Dedifferentiated amniotic fluid mesenchymal stem cell (primary cell): ENCODE results near the gene SPEG.
A peak's percentile ranks its signal among the peaks of the same experiment; 100 is the strongest.

ENCODE experiments used
- DNase-seq: peaks from one replicate; pipeline ENCODE4 v3.0.0-alpha.2; 2016; ENCODE audit errors: extremely low spot score

Gene SPEG

DNA sequence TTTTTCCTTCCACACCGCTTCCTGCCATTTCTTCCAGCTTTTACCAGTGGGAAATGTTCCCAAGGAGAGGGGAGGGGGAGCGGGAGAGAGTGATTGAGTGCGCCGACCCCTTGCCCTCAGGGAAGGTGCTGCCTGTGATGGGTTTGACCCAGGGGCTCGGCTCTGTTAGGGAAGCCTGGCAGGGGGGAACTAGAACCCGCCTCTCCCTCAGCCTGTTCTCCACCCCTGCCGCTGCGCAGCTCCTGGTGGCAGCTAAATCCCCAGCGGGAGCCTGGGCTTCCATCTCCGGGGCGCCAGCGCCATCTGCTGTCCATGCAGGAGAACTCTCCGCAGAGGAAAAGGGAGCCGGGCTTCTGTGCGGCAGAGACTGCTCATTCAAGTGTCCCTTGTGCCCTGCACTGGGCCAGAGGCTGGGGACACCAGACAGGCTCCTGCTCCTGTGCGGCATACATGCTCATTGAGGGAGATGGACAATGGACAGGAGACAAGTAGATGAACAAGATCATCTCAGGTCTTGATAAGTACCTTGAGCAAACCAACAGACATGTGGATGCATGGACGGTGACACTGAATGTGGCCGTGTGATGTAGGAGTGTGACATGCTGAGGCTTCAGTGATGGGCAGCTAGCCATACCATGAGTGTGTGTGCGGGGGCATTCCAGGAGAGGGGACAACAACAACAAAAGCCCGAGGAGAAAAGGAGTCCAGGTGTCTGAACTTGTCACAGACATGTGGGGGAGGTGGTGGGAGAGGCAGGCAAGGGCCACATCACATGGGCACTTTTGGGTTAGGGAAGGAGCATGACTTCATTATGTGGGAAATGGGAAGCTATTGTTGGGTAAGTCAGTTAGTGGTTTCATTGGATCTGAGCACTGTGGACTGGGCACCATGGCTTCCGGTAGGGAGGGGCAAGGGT, 95.7 kb downstream of the SPEG start:
- peak; percentile 83 for DNase-seq

DNA sequence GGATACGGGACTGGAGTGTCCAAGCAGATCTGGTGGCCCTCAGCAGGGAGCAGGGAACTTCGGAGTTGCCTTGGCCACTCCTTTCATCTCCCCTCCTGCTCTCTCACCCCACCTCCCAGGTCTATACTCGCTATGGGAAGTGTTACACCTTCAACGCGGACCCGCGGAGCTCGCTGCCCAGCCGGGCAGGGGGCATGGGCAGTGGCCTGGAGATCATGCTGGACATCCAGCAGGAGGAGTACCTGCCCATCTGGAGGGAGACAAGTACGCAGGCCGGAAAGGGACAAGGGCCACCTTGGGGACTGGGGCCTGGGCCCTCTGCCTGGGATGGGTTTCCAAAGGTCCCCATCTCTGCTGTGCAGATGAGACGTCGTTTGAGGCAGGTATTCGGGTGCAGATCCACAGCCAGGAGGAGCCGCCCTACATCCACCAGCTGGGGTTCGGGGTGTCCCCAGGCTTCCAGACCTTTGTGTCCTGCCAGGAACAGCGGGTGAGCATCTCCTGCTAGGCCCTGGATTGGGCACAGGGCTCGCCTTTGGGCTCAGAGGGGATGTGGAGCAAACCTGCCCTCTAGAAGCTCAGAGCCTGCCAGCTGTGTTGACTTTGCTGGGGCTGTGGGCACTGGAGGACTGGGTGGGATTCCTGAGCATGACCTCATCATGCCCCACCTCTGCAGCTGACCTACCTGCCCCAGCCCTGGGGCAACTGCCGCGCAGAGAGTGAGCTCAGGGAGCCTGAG, 97.2 kb downstream of the SPEG start:
- DNase-seq, result no peak

DNA sequence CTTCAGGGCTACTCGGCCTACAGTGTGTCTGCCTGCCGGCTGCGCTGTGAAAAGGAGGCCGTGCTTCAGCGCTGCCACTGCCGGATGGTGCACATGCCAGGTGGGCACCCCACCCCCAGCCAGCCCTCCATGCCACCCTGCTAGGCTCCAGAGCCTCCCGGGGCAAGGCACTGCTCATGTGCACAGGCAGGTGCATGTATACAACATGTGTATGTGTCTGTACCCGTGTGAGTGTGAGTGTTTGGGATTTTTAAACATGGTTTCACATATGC, 97.7 kb downstream of the SPEG start:
- no peak for DNase-seq

DNA sequence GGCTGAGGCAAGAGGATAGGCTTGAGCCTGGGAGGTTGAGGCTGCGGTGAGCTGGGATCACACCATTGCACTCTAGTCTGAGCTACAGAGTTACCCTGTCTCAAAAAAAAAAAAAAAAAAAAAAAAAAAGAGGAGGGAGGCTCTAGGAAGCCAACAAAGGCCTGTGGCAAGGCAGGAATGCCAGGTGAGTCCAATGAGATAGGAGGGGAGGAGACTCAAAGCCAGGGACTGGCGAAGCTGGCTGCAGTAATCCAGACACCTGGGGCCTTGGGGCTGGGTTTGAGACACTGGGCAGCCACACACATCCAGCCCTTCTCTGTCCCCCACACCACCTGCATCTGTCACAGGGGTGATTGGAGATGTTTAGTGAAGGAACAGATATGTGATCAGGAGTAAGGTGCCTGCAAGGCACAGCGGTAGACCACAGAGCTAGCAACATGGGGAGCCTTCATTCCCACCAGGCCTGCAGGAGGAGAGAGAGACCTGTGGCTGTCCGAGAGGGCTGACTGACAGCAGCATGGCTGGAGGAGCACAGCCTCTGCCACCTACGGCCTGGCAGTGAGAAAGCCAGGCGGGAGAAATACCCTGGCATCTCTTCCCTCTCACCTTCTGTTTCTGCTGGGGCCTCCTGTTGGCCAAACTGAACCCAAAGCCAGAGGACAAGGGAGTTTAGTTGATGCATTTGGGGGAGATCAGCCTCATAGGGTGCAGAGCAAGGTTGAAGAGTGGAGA, 99.5 kb downstream of the SPEG start:
- no peak for DNase-seq

DNA sequence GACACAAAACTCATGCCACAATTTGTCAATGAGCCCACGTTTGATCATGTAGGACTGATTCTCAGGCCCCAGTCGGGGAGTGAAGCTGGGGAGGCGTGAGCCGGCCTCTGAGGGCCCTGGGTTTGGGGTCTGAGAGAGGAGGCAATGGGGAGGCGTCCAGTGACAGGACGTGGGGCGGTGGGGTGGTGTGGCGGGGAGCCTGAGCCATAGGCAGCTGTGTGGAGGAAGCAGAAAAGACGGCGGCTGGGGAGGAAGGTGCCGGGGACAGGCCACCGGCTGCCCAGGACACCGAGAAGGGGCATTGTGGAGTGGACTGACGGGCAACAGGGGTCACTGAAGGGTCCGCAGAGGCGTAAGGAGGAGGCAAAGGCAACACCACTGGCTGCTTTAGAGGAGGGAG, 101.8 kb downstream of the SPEG start:
- no peak for DNase-seq

DNA sequence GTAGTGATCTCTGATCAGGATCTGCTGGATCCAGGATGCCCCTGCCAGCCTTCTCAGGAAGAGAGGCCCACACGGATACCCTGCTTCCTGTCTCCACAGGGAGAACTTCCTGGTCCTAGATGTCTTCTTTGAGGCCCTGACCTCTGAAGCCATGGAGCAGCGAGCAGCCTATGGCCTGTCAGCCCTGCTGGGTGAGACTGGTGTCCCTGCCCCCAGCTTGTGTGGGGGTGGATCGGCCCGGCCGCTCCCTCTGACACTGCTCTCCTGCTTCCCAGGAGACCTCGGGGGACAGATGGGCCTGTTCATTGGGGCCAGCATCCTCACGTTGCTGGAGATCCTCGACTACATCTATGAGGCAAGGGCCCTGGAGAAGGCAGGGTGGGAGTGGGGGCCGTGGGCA, 102.3 kb downstream of the SPEG start:
- DNase-seq, result no peak

DNA sequence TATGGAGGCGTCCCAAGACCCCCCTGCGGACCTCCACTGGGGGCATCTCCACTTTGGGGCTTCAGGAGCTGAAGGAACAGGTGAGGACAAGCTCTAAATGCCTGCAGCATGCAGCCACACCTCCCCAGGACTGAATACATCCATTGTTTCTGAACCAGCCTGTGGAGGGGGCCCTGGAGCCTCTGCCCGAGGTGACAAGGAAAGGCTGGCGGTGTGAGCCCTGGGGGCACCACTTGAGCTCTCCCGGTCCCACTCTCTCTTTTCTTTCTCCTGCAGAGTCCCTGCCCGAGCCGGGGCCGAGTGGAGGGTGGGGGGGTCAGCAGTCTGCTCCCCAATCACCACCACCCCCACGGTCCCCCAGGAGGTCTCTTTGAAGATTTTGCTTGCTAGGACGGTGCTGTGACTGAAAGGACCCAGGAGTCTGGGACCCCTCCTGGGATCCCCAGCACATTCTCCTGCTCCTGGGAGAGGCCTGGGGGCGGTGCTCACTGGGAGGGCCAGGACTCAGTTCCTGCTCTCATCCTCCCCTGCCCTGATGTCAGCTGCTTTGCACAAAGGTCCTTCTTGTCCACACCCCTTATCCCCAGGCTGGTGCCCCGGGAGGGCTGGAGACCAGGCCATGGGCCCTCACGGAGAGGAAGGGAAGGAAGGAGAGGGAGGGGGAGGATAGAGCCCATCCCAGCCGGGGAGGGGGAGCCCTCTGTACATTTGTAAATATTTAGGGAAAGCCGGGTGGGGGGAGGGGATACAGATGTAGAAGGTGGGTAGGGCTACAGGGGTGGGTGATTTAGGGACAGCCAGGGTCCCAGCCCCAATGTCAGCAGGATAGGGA, 103.2 kb downstream of the SPEG start:
- no peak for DNase-seq

DNA sequence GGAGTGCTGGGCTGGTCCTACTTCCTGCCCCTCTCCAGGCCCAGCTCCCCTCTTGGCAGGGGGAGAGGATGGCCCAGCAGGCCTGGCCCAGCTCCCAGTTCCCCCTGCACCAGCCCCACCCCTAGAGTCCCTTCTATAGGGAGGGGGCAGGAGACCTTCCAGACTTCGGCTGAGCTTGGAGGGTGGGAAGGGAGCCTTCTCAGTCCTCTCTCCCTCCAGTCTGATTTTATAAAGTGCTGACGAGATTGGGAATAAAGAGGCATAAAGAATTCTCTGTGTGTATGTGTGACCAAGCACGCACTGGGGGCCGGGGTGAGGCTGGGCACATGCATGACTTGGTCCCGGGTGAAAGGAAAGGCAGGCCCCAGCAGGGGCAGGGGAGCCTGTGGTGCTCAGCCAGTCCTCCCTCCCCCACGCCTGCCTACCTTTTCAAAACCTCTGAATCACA, 103.9 kb downstream of the SPEG start:
- no peak for DNase-seq

DNA sequence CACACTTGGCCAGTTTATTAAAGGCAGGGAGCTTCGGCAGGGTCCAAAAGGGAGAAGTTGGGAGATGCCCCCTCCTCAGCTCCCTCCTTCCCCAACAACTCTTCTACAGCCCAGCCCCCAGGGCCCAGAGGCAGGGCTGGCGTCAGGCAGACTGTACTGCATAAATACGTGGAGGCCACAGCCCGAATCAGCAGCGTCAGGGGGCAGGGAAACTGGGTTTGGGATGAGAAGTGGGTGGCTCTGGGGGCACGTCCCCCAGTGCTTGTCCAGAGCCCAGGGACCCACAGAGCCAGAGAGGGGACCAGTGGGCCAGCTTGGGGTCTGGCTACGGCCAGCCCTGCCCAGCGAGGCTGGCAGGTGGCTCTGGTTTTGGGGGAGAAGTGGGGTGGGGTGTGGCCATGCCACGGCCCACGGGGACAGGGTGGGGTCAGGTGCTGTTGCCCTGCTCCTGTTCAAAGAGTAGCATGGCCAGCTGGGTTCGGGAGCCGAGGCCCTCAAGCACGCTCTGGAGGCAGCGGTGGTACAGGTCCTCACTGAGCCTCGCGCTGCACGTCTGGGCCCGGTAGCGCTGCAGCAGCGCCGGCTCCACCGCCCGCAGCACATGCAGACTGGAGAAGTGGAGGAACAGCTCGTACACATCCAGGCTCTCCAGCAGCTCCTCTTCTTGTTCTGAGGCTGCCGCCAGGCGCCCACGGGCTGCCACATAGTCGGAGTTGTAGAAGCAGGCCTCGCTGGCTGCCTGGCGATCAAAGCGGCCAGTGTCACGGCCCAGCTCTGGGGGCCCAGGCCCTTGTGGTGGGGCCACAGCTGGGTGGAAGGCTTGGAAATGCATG, 104.5 kb downstream of the SPEG start:
- no peak for DNase-seq

DNA sequence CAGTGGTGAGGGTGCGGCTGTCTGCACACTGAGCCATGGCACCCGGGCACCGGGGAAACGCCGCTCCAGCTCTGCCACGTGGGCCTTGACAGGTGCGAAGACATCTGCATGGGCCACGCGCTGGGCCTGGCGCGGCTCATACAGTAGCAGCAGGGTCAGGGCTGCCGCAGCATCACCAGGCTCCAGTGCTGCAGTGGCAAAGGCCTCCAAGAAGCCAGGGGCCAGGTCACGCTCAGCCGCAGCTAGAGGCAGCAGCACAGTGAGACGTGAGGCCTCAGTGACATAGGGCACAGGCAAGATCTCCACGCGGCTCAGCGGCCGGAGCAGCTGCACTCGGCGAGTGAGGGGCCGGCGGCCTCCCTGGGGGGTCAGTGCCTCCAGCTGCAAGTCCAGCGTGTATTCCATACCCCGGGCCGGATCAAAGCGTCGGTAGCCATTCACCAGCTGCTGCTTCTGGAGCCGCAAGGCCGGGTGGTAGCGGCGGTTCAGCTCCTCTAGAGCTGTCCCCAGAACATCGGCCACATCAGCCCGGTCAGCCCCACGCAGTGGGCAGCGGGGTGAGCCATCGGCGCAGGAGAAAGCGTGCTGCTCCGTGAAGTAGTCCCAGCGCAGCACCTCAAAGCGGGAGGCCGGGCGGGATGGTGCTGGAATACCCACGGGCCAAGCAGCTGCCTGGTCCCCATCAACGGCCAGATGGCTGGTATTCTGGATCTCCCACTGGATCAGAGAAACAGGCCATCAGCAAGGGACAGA, 105.5 kb downstream of the SPEG start:
- no peak for DNase-seq

DNA sequence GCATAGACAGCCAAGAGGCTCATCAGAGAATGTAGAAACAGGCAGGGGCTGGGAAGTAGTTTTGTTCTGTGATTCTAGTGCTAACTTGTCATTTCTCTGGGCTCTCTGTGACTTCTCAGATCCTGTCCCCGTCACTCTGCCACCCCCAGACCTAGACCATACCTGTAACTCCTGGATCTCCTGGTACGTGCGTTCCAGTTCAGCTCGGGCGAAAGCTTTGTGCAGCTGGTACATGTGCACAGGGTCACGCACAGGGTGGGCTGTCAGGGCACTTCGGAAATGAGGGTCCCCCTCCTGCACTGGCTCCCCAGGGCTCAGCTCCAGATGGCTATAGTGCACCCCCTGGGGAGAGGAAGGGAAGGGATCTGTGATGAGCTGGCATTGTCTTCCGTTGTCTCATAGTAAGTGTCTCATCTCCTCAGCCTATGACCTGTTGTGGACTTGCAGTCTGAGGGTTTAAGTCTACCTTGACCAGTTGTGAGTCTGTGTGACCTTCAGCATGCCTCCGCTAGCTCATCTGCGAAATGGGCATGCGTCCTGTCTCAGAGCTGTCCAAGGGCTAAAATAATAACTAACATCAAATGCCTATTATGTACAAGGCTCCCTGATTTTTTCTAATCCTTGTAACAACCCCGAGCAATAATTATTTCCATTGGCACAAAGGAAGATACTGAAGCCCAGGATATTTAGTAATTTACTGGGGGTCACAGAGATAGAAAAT, 106.3 kb downstream of the SPEG start:
- DNase-seq, result no peak

DNA sequence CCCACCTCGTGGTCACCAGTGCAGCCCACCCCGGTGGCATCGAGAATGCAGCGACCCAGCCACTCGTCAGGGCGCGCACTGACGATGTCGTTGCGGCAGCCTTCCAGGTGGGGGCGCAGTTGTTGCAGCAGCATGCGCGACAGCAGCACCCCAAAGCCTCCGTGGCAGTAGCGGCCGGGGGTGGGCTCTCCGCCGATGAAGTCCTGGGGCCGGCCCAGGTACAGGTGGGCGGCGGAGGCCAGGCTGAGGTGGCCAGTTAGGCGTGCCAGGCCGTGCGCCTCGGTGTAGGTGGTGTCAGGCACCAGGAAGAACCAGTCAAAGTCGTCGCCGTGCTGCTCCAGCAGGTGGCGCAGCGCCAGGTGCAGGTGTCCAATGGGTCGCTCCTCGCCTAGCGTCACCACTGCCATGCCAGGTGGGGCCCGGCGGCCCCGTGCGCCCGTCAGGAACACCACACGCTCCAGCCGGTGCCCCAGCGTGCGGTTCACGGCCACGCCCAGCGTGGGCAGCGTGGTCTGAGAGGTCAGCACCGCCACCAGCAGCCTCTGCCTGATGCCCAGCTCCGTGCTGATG, 107.1 kb downstream of the SPEG start:
- DNase-seq, result no peak

DNA sequence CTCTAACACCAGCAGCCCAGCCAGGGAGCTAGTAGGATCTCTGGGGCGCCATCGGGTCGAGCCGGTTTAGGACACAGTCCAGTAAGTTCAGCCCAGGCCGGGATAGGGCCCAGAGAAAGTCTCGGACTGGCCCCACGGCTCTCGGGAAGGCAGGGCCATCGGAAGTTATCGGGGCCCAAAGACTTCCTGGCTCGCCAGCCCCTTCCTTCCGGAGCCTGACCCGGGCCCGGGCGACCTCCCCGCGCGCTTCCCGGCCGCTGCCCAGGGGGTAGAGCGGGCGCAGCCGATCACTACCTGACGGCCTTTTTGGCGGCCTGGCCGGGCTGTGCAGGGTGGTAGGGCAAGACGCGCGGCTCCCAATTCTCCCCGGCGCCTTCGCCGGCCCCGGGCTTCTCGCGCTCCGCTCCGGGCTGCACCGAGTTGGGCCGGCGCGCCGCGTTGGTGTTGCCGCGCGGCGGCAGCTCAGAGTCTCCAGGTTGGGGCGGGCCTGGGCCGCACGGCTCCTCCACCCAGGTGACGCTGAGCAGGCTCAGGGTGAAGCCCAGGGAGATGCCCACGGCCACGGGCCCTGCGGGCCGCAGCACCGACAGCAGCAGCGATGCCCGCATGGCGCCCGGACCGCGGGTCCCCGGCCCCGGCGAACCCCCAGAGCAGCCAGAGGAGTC, 108.4 kb downstream of the SPEG start:
- DNase-seq, result peak; percentile 18

DNA sequence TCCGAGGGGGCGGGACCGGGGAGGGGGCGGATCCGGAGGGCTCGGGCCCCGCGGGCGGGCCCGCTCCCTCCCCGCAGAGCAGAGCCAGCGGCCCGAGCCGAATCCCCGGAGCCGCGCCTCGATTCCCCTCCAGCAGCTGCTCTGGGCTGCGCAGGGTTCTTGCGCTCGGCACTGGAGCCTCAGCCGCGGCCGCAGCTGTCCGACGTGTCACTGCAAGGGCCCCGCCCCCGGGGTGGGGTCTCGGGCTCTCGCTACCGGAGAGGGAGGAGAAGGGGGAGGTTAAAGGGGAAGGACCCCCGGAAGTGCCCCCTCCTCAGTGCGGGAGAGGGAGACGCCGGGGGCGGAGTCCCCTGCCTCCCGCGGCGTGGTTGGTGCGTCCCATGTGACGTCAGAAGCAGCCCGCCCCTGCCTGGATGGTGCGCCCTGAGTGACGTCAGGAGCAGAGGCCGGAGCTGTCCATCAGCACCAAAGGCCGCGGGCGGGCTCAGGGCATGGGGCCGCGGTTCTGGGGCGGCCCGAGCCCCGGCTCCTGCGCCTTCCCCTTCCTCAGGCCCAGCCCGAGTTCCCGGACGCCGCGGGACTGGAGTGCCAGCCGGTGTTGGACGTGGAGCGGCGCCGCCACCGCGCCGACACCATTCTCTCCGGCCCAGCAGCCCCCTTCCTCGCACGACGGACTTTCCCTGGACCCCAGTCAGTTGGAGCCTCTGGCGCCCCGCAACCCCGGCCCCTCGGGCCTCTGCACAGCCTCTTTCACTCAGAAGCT, 109.1 kb downstream of the SPEG start, which contains the start of the genes CHPF and TMEM198:
CHPF (minus strand) TSS at position 214 of the 763 bp plus-strand sequence. CDS start 271 bp downstream, outside the sequence.
TMEM198 (plus strand) TSS at position 433 of the 763 bp plus-strand sequence. CDS start 700 bp downstream, outside the sequence.
- DNase-seq, result peak; percentile 96

DNA sequence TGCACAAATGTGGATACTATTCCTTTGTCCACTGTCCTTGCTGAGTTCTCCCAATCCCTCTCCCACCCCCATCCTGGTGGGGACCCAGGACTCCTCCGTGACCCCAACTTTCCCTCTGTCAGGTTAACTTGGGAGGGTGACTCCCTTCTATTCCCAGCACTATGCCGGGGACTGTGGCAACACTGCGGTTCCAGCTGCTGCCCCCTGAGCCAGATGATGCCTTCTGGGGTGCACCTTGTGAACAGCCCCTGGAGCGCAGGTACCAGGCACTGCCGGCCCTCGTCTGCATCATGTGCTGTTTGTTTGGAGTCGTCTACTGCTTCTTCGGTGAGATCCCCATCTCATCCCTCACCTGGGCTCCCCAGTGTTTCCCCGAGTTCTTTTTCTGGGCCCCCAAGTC, 109.9 kb downstream of the SPEG start:
- DNase-seq, result no peak

DNA sequence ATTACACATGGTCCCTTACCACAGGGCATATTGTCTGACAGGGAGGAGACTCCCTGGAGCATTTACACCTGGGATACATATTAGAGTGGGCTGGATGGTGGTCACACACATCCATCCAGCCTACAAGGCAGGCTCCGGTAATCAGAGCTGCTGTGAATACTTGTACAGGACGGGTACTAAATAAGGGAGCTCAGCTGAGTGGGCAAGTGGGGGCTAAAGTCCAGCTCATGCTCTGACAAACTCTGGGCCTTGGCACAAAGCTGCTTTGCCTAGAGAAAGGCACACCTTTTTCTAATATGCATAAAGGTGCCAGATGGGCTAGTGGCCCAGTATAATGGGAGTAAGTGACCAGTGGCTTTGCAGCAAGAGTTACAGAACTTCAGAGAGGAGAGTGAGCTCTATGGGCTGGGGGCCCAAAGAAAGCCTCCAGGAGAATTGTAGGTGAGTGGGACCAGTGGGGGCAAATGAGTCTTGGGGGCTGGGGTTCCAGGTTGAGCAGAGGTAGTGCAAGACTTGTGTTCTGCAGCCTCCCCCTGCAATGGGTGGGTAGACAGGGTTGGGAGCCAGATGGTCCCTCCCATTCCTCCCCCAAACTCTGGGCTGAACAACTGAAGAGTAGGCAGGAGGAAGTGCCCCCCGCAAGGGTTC, 110.8 kb downstream of the SPEG start:
- DNase-seq, result no peak

DNA sequence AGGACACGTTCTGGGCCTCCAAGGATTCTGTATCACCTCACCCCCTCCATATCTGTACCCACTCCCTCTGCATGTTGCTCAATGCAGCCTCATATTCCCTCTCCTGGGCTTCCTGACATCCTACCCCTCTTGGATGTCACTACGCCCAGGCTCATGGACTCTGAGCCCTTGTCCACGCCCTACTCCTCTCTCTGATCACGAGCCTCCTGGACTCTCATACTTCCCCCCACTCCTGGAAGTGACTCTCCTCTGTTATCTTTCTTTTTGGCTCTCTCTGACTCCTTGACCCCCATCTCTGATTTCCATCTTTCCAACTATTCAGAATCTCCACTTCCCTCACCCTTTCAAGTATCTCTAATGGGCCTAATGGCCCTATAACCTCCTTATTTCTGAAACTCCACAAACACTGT, 111.3 kb downstream of the SPEG start:
- DNase-seq, result no peak
